Bladder microvascular endothelial cell (primary cell): ENCODE data around the gene PTGR1. TPM values are rescaled to one million over a fixed set of nuclear protein-coding genes. Genes with fewer than 3 reads are reported as not detected.

Source experiments
- total RNA-seq: library from RNA; depleted of rRNA; stranded (reverse); fragments of >200 nt; gene quantifications from 2 replicates; pipeline ENCODE4 v1.2.3, GENCODE V29; 2014

The PTGR1 gene
- total RNA-seq, result 15.9 and 31.4 TPM in 2 replicates

DNA sequence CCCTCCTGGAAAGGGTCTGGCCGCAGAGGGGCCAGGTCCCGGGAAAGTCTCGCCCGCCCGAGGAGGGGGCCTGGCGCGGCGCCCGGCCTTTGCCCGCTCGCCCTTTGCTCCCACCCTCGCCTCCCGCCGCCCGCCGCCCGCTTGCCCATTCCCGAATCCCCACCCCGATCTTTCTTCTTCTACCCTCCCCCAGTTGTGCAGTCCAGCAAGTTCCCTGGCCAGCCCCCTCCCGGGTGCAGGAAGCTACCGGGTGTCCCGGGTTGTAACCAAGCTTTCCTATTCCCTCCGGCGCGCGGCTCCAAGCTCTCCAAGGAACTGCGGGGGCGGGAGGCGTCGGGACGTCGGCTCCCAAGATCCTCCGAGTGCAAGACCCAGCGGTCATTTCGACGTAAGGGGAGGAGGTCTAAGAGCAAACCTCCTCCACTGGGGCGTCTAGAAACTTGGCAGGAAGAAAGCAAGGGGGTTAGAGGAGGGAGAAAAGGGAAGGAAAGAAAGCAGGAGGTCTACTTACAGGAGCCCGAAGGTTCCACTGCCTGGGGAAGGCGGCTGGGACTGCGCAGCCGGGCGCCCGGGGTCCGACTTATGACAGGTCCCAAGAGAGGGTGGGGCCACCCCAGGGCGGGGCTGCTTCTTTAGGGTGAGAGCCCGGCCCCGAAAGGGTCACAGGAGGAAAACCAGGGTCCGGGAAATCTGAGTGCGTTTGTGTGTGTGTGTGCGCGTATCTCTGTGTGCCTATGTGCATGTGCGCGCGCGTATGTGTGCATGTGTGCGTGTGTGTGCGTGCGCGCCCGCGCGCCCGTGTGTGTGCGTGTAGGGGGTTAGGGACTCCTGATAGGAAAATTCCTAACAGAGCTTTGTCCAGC is at the start of gene PTGR1:
Gene PTGR1 (minus strand): TSS at position 556 of the 863 bp plus-strand sequence. CDS start 2,225 bp downstream, outside the sequence.

GRCh38 chr9:111631214-111631971 is 31.9 kb upstream of the PTGR1 start, which contains the start of gene DNAJC25:
Gene DNAJC25 (plus strand): TSS chr9:111631334. CDS start chr9:111631408, 74 bp downstream.

DNA sequence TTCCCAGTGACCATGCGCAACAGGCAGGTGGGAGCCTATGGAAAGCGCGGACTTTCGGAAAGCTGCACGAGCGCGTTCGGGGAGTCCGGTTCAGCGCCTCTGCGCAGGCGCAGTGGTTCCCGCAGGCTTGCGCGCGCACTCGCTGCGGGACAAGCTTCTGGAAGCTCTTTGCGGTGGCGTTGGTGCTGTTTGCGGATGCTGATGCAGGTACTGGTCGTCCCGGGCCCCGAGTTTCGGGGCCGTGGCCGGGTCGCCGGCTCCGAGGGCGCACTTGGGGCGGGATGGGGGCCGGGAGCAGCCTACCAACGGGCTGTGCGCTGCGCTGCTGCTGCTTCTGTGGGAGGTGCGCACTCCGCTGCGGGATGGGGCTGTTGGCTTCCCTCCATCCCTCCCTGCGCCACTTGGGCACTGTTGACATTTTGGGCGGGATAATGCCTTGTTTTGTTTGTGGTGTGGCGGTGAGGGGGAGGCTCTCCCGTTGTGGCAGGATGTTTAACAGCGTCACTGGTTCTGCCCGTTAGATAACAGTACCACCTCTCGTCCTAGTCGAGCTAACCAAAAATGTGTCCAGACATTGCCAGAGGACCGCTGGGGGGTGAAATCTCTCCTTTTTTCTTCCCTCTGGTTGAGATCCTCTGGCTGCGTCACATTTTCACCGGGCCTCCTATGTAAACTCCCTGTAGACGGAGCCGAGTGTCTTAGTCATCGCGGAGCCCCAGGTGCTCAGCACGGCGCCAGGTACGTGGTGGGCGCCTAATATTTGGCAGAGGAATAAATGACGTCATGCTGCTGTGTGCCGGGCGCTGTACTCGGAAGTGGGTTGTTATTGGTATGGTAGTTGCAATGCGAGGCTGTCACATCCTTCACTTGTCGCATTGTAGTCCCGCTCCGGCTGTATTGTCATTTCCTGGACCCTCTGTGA is 74.1 kb downstream of the PTGR1 start, which contains the start of gene ZNF483:
Gene ZNF483 (plus strand): TSS at position 124 of the 922 bp plus-strand sequence. CDS start 2,217 bp downstream, outside the sequence.

Other genes starting within 250 kb of the PTGR1 start
- 76.4 and 120 TPM in 2 replicates for gene ECPAS, start 115.3 kb downstream of the PTGR1 start, total RNA-seq
- 0.81 and 2.1 TPM in 2 replicates for gene ZNF483, start 74.5 kb downstream of the PTGR1 start, total RNA-seq
- gene DNAJC25, start 31.7 kb upstream of the PTGR1 start, total RNA-seq, result 2.1 and 3.4 TPM in 2 replicates
- gene GNG10, start 62.0 kb upstream of the PTGR1 start, total RNA-seq, result 33.3 and 50.2 TPM in 2 replicates
- gene SHOC1, start 195.3 kb upstream of the PTGR1 start, total RNA-seq, result not detected in 2 replicates